Thyroid gland (tissue), 4 donors: ENCODE measurements around the gene MTRF1L.

ENCODE experiments used
- POLR2A ChIP-seq, 2 donors: fragments of 450-650 bp; IDR thresholded peaks; one replicate each; pipeline ENCODE4 v1.6.1; 2017; ENCODE audit warnings: antibody characterized with exemption in 2 of 2, mild to moderate bottlenecking in 2 of 2, moderate library complexity in 1 of 2
- TF ChIP-seq, protein P1 (sequence below), 6 experiments: fragments of 200-600 bp in 3 of 6; fragments of 450-650 bp in 3 of 6; sonication (generic) in 3 of 6; IDR thresholded peaks; one replicate each; pipeline ENCODE4 v1.5.1; 2016 to 2019; ENCODE audit warnings: antibody characterized with exemption in 6 of 6, mild to moderate bottlenecking in 2 of 6, inconsistent platforms in 1 of 6, moderate library complexity in 1 of 6

DNA sequence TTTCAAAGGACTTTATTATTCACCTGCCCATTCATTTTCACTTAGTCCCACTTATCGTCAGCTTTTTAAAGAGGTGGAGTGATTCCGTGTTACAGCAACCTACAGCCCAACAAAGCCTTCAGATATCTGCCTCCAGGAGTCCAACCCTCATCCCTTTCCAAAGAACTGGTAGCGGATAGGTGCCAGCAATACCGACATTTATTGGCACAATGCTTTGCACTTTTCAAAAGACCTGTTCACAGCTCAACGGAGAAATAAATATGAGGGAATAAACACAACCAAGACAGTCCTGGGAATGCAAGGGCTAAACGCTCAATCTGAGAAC, 819 bp upstream of the MTRF1L start:
- TF ChIP-seq, protein P1, sequence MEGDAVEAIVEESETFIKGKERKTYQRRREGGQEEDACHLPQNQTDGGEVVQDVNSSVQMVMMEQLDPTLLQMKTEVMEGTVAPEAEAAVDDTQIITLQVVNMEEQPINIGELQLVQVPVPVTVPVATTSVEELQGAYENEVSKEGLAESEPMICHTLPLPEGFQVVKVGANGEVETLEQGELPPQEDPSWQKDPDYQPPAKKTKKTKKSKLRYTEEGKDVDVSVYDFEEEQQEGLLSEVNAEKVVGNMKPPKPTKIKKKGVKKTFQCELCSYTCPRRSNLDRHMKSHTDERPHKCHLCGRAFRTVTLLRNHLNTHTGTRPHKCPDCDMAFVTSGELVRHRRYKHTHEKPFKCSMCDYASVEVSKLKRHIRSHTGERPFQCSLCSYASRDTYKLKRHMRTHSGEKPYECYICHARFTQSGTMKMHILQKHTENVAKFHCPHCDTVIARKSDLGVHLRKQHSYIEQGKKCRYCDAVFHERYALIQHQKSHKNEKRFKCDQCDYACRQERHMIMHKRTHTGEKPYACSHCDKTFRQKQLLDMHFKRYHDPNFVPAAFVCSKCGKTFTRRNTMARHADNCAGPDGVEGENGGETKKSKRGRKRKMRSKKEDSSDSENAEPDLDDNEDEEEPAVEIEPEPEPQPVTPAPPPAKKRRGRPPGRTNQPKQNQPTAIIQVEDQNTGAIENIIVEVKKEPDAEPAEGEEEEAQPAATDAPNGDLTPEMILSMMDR (IDR thresholded peaks at IDR 0.05) = no peak
- TF ChIP-seq POLR2A (IDR thresholded peaks at IDR 0.05) = no peak
